Naive B cell (primary cell): Measurements from ENCODE around the gene ANTXR2. TPM values are rescaled to one million over a fixed set of nuclear protein-coding genes. Genes with fewer than 3 reads are reported as not detected.

Source experiments
- ATAC-seq, 2 donors: fragments of 150-1000 bp; cut with Tn5 transposase; 2 replicates each; pipeline ENCODE4 v1.10.0; 2021; ENCODE audit warnings: low read depth in 2 of 2, mild to moderate bottlenecking in 2 of 2, moderate library complexity in 2 of 2
- DNase-seq: peaks from one replicate; pipeline ENCODE4 v3.0.0; 2022
- H3K27ac Mint-ChIP-seq, 6 donors: one replicate each; pipeline ENCODE4 v1.8.0; 2020 to 2022; ENCODE audit warnings: mild to moderate bottlenecking in 6 of 6, mixed read lengths in 6 of 6, moderate library complexity in 5 of 6, inconsistent platforms in 2 of 6
- H3K27me3 Mint-ChIP-seq, 3 donors: one replicate each; pipeline ENCODE4 v1.8.0; 2021 to 2022; ENCODE audit warnings: mixed read lengths in 3 of 3, mild to moderate bottlenecking in 1 of 3
- H3K36me3 Mint-ChIP-seq, 2 donors: one replicate each; pipeline ENCODE4 v1.8.0; 2020 to 2022; ENCODE audit warnings: mixed read lengths in 2 of 2, inconsistent platforms in 1 of 2, mild to moderate bottlenecking in 1 of 2
- H3K4me1 Mint-ChIP-seq, 3 donors: one replicate each; pipeline ENCODE4 v1.8.0; 2020 to 2022; ENCODE audit warnings: mixed read lengths in 3 of 3, inconsistent platforms in 1 of 3, mild to moderate bottlenecking in 1 of 3, moderate library complexity in 1 of 3
- H3K4me3 Mint-ChIP-seq, 8 donors: one replicate each; pipeline ENCODE4 v1.8.0; 2020 to 2022; ENCODE audit warnings: mild to moderate bottlenecking in 8 of 8, mixed read lengths in 8 of 8, moderate library complexity in 8 of 8, inconsistent platforms in 2 of 8
- H3K9me3 Mint-ChIP-seq, 7 donors: one replicate each; pipeline ENCODE4 v1.8.0; 2020 to 2022; ENCODE audit warnings: mixed read lengths in 7 of 7, mild to moderate bottlenecking in 5 of 7, inconsistent platforms in 2 of 7, moderate library complexity in 1 of 7
- polyA plus RNA-seq, 6 donors: library from polyadenylated mRNA; unstranded; fragments of 300-500 nt; fragmentation: Illumina TruSeq; gene quantifications; one replicate each; pipeline ENCODE4 v1.2.3, GENCODE V29; 2021; ENCODE audit warnings: low read depth in 6 of 6

Gene ANTXR2
- polyA plus RNA-seq, 6 donors from 2014 or later: 30.6 to 66.9 (median 51.0) TPM

DNA sequence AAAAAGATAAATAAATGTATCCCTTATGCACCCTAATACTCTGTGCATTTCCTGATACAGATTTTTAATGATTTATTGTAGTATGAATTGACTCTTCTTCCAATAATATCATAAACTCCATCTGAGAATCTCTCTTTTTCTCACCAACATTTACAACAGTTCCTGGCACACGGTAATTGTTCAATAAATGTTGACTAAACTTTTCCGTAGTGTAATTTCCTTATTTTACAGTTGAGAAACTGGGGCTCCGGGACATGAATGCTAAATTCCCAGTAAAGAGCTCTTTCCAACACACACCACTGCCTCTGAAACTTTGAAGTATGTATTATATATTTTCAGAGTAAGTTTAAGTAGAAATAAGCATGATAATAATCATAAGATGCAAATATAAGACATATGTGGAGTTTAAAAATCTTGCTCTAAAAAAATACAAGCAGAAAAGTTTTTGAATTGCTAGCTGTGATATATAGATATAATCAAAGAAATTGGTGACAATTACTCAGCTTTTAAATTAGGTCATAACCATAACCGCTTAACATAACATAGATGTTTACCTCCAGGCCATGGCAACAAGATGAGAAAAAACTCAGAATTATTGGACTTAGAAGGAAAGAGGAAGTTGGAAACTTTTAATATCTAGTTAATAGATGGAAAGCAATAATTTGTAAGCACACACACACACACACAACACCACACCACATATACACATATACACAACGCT lies 28.2 kb upstream of the ANTXR2 start:
- no peak for ATAC-seq
- H3K27me3 Mint-ChIP-seq: peaks cover 0 to 18% (median 0%) of the 10 kb centered on the region in 3 donors

DNA sequence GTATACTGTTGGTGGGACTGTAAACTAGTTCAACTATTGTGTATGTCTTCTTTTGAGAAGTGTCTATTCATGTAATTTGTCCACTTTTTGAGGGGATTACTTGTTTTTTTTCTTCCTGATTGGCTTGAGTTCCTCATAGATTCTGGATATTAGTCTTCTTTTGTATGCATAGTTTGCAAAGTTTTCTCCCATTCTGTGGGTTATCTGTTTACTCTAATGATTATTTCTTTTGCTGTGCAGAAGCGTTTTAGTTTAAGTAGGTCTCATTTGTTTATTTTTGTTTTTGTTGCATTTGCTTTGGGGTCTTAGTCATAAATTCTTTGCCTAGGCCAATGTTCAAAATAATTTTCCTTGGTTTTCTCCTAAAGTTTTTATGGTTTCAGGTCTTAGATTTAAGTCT lies 26.6 kb upstream of the ANTXR2 start:
- Mint-ChIP-seq H3K27ac (no peak overlapping the region), H3K4me3 (no peak overlapping the region)
- ATAC-seq: no peak

More for the DNA sequence above, 28.2 kb upstream of the ANTXR2 start:
- no peak for DNase-seq
- Mint-ChIP-seq H3K4me3 (no peak overlapping the region), H3K27ac (no peak overlapping the region), H3K9me3 (peaks cover 0 to 4% (median under 1%) of the 10 kb centered on the region in 7 donors), H3K4me1 (peaks cover 6 to 8% (median 6%) of the 10 kb centered on the region in 3 donors), H3K36me3 (peaks cover 0 to 2% of the 10 kb centered on the region in 2 donors)

DNA sequence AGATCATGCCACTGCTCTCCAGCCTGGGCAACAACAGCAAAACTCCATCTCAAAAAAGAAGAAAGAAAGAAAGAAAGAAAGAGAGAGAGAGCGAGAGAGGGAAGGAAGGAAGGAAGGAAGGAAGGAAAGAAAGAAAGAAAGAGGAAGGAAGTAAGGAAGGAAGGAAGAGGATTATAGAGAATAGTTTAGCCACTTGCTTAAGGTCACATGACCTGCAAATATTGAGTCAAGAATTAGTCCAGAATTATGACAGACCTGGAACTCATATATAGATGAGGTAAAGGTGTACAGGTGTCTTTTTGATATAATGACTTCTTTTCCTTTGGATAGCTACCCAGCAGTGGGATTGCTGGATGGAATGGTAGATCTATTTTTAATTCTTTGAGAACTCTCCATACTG lies 25.6 kb upstream of the ANTXR2 start:
- Mint-ChIP-seq H3K27me3 (peaks cover 0 to 25% (median 0%) of the 10 kb centered on the region in 3 donors), H3K4me1 (peaks cover 6 to 8% (median 6%) of the 10 kb centered on the region in 3 donors), H3K36me3 (no peaks in the 10 kb centered on the region), H3K9me3 (peaks cover 0 to 2% (median 0%) of the 10 kb centered on the region in 7 donors), H3K4me3 (no peak overlapping the region), H3K27ac (peak overlapping the region in 1 of 6 donors; percentile 33)
- no peak for DNase-seq
- no peak for ATAC-seq

More for the DNA sequence above, 26.6 kb upstream of the ANTXR2 start:
- H3K27me3 Mint-ChIP-seq: peaks cover 0 to 24% (median 0%) of the 10 kb centered on the region in 3 donors
- no peak for DNase-seq
- peaks cover 0 to 2% (median 0%) of the 10 kb centered on the region in 7 donors for H3K9me3 Mint-ChIP-seq
- peaks cover 6 to 8% (median 6%) of the 10 kb centered on the region in 3 donors for H3K4me1 Mint-ChIP-seq
- no peaks in the 10 kb centered on the region for H3K36me3 Mint-ChIP-seq

DNA sequence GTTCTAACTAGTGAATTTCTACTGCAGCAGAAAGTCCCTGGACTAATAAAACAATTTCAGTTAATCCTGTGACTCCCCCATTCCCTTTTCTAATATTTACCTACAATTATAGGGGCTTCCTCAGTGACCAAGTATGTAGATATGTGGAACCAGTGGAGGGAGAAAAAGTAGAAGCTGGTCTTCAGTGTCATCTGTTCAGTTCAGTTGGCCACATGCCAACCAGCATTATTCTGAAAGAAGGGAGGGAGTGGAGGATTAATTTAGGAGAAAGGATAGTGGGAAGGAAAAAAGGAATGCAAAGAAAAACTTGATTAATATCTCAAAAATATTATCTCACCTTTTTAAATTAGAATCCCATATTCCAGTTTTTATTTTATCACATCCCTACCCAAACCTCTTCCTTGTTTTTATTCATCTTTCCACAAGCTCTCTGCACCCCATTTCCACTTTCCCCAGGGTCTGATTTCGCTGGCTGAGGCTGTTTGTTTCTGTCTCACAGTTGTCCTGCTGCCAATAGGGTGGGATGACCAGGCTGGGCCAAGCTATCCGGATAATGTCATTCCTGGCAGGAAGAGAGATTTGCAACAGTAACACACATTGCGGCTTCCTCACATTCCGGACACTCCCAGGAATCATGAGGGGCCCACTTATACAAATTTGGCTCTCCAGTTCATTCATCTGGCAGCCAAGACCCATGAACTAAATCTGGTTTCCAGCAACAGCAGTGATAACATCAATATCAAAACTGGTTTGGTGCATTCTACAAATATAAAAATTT lies 24.6 kb upstream of the ANTXR2 start:
- peaks cover 6 to 8% (median 6%) of the 10 kb centered on the region in 3 donors for H3K4me1 Mint-ChIP-seq
- H3K36me3 Mint-ChIP-seq: no peaks in the 10 kb centered on the region
- ATAC-seq (no peak), DNase-seq (no peak)
- peaks cover 0 to 30% (median 3%) of the 10 kb centered on the region in 3 donors for H3K27me3 Mint-ChIP-seq
- no peak overlapping the region for H3K27ac Mint-ChIP-seq
- peaks cover 0 to 2% (median 0%) of the 10 kb centered on the region in 7 donors for H3K9me3 Mint-ChIP-seq
- no peak overlapping the region for H3K4me3 Mint-ChIP-seq

DNA sequence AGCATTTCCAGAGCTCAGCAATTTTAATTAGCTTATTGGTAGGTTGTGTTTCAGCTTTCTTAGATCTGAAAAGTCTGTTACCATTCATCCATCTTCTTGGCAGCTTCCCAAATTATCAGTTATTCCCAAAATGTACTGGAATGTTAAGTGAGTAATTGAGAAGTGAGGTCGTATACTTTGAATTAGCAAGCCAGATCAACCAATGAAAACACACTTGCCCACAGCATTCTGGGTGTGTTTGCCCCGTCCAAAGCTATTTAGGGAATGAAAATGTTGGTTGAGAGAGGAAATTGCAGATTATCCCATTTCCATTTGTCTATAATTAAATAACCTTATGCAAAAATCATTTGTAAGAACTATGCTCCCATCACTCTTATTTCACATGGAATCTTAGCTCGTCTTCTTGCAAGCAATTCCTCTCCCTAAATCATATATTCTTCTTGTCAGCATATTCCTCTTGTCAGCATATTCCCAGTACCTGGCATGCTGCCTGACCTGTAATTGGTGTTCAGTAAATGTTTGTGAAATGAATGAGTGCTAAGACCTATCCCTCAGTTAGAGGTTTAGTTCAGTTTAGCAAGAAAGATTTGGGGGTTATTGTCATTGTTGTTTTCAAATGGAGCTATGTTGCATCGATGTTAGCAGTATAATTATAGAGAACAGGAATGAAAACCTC lies 23.3 kb upstream of the ANTXR2 start:
- no peak for ATAC-seq
- Mint-ChIP-seq H3K27ac (no peak overlapping the region), H3K9me3 (peaks cover 0 to 2% (median 0%) of the 10 kb centered on the region in 7 donors)

DNA sequence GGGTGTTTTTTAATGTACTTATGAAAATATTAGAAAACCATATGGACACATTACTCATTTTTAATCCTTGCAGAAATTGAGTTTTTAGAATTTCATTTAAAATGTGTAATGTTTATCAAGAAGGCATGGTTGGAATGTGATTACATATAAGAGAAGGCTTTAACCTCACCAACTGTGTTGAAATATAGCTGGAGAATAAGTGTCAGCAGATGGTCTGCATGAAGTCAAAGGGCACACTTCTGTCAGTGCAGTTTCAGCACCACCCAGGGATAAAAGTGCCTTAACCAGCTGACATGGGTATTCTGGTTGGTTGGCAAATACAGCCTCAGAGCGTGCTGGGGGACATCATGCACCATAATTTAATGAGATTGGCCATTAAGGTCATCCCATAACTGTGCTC lies 21.2 kb upstream of the ANTXR2 start:
- no peak for DNase-seq
- Mint-ChIP-seq H3K4me1 (peaks cover 6 to 8% (median 6%) of the 10 kb centered on the region in 3 donors), H3K27me3 (peaks cover 5 to 27% (median 9%) of the 10 kb centered on the region in 3 donors), H3K4me3 (no peak overlapping the region), H3K9me3 (peaks cover 0 to 2% (median 0%) of the 10 kb centered on the region in 7 donors), H3K36me3 (no peaks in the 10 kb centered on the region), H3K27ac (no peak overlapping the region)
- ATAC-seq: no peak

More for the DNA sequence above, 23.3 kb upstream of the ANTXR2 start:
- H3K4me1 Mint-ChIP-seq: peaks cover 6 to 8% (median 6%) of the 10 kb centered on the region in 3 donors
- H3K4me3 Mint-ChIP-seq: no peak overlapping the region
- no peak for DNase-seq
- peaks cover under 1 to 27% (median 9%) of the 10 kb centered on the region in 3 donors for H3K27me3 Mint-ChIP-seq
- H3K36me3 Mint-ChIP-seq: no peaks in the 10 kb centered on the region

DNA sequence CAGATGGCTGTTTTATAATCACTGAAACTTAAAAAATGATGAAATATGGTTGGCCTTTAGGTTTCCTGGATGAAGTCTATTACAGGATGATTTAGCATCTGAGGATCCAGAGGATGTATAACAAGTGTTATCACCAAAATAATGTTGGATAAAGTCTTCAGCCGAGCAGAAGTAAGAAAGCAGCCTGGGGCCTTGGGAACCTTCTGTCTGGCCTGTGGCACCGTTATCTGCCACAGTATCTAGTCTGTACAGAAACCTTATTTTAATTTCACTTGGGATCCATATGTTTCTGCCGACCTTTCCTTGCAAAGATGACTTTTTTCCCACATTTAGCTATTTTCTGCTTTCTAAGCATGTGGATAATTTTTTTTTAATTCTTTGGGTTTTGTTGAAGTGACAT lies 20.5 kb upstream of the ANTXR2 start:
- Mint-ChIP-seq H3K27me3 (peaks cover 5 to 27% (median 9%) of the 10 kb centered on the region in 3 donors), H3K4me1 (peaks cover 4 to 5% (median 4%) of the 10 kb centered on the region in 3 donors), H3K4me3 (no peak overlapping the region), H3K27ac (no peak overlapping the region), H3K9me3 (peaks cover 0 to 2% (median 0%) of the 10 kb centered on the region in 7 donors), H3K36me3 (no peaks in the 10 kb centered on the region)
- ATAC-seq (no peak), DNase-seq (no peak)

DNA sequence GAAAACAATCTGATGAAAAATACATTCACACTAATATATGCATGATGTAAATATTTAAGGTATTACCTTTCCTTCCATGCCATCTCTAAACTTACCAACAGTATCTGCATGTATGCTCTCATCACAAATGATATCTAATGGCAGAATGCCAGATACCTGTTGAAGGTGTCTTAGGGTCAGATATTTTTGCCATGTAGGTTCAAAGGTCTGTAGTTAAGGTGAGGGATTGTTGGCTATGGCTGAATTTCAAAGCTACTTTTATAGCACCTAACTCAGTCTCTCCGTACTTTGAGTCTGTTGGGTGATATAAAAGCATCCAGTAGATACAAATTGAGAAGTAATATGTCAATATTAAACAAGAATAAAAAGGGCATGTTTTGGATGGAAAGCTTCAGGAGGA lies 19.8 kb upstream of the ANTXR2 start:
- Mint-ChIP-seq H3K4me3 (no peak overlapping the region), H3K27ac (no peak overlapping the region)

DNA sequence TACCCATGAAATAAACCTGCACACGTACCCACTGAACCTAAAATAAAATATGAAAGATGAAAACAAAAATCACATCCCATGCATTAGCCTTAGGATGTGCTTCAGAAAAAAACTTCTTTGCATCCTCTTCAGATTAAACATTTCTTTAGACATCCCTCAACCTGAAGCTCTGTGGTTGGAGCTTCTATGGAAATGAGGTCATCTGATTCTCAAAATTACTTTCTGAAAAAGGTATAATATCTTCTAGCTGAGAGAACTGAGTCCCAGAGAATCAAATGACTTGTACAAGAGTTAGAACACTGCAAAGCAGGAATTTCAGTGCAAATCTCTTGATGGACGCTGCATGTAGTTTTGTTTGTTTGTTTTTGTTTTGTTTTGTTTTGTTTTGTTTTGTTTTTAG lies 19.1 kb upstream of the ANTXR2 start:
- ATAC-seq (no peak), DNase-seq (no peak)
- Mint-ChIP-seq H3K27ac (no peak overlapping the region), H3K4me3 (no peak overlapping the region), H3K9me3 (no peaks in the 10 kb centered on the region), H3K27me3 (peaks cover 9 to 27% (median 10%) of the 10 kb centered on the region in 3 donors), H3K36me3 (no peaks in the 10 kb centered on the region), H3K4me1 (no peaks in the 10 kb centered on the region)

More for the DNA sequence above, 19.8 kb upstream of the ANTXR2 start:
- ATAC-seq (no peak), DNase-seq (no peak)
- H3K4me1 Mint-ChIP-seq: no peaks in the 10 kb centered on the region
- no peaks in the 10 kb centered on the region for H3K9me3 Mint-ChIP-seq
- no peaks in the 10 kb centered on the region for H3K36me3 Mint-ChIP-seq
- H3K27me3 Mint-ChIP-seq: peaks cover 7 to 27% (median 9%) of the 10 kb centered on the region in 3 donors

DNA sequence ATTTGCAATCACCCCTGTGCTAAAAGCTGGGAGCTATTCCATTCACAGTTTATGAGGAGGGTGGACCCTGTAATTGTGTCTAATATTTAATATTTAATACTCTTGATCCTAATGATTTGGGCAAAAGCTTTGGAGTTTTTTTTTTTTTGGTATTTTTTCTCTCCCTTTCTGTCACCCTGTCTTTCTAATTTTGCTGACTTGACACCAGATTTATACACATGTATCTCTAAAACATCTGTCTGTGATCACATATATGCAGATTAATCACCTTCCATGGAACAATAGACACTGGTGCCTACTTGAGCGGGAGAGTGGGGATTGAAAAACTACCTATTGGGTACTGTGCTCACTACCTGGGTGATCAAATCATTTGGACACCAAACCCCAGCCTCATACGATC lies 18.7 kb upstream of the ANTXR2 start:
- no peaks in the 10 kb centered on the region for H3K4me1 Mint-ChIP-seq
- no peaks in the 10 kb centered on the region for H3K9me3 Mint-ChIP-seq
- H3K27ac Mint-ChIP-seq: no peak overlapping the region
- no peak overlapping the region for H3K4me3 Mint-ChIP-seq
- no peak for DNase-seq
- no peaks in the 10 kb centered on the region for H3K36me3 Mint-ChIP-seq
- H3K27me3 Mint-ChIP-seq: peaks cover 9 to 28% (median 10%) of the 10 kb centered on the region in 3 donors
- no peak for ATAC-seq

DNA sequence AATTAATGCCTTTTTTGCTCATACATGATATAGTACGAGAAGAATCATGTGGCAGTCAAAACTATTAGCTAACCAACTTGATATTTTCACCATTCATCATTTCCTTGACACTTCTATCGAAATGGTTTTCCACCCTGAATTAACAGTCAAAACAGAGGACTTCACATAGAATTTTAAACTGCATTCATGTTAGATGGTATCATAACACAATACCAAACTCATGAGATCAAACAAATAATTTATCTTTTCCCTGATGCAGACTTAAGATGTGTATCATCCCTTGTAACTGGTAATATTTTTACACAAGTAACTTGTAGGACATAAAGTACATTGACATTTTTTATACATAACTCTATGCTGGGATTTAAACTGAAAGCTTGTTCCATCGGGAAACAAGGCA lies 18.2 kb upstream of the ANTXR2 start:
- peaks cover 9 to 31% (median 10%) of the 10 kb centered on the region in 3 donors for H3K27me3 Mint-ChIP-seq
- ATAC-seq (no peak), DNase-seq (no peak)
- H3K4me3 Mint-ChIP-seq: no peak overlapping the region
- H3K9me3 Mint-ChIP-seq: no peaks in the 10 kb centered on the region
- no peaks in the 10 kb centered on the region for H3K4me1 Mint-ChIP-seq
- no peaks in the 10 kb centered on the region for H3K36me3 Mint-ChIP-seq
- H3K27ac Mint-ChIP-seq: no peak overlapping the region

DNA sequence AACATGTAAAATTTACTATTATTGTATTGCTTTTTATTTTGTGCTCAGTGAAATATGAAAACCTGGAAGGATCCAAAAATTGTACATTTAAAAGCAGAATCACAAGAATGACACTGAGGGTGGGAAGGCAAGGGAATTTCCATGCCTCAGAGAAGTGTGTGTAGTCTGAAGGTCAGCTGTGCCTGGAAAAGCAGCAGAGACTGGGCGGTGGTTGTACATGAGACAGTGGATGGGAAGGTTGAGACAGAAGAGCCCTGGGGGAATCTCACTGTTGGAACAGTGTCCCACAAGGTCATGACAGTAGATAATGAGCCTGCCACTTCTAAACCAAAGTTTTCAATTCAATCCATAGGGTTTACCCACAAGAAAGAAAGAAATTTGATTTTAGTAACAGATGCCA lies 17.1 kb upstream of the ANTXR2 start:
- Mint-ChIP-seq H3K27me3 (peaks cover 9 to 23% (median 10%) of the 10 kb centered on the region in 3 donors), H3K9me3 (no peaks in the 10 kb centered on the region), H3K27ac (peak overlapping the region in 1 of 6 donors; percentile 30), H3K36me3 (no peaks in the 10 kb centered on the region), H3K4me3 (no peak overlapping the region), H3K4me1 (no peaks in the 10 kb centered on the region)
- ATAC-seq (no peak), DNase-seq (no peak)

DNA sequence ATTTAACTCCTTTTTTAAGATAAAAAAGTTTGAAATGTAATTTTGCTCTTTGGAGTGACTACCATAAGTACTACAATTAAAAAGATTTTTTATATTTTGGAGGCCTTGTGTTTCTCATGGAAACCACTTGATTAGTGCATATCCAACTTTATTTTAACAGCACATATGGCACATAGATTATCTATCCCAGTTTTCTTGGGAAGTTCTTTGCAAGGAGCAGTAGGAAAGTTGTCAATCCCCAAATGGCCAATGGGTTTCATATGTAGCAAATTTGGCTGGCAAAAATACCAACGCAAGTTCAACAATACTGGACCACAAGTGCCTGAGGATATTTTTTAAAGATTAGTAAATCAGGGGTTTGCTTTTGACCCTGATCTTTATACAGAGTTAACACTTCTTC lies 15.4 kb upstream of the ANTXR2 start:
- peaks cover 9 to 19% (median 10%) of the 10 kb centered on the region in 3 donors for H3K27me3 Mint-ChIP-seq
- H3K4me1 Mint-ChIP-seq: no peaks in the 10 kb centered on the region
- H3K36me3 Mint-ChIP-seq: no peaks in the 10 kb centered on the region
- no peak for ATAC-seq
- no peaks in the 10 kb centered on the region for H3K9me3 Mint-ChIP-seq
- no peak for DNase-seq
- H3K4me3 Mint-ChIP-seq: no peak overlapping the region
- no peak overlapping the region for H3K27ac Mint-ChIP-seq
